ENCODE measurements around the gene BNIP5.

The BNIP5 gene

DNA sequence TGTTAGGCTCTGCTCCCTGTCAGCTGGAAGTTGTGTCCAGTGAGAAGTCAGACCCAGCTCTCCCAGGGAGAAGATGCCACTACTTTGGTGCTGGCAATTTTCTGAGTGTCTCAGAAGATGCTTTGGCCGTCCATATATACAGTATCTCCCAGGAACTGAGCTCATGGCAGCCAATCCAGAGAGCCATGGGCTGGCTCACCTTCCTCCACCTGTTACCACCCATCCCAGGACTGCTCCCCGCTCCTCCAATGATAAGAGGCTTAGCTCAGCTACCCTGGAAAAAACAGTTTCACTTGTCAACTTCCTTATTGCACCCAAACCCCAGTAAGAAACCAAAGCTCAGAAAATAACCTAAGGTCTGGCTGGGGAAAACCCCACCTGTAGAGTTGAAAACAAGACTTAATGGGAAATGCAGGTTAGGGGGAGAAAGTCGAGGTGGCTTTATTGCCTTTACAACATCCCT, at the start of gene BNIP5:
BNIP5 (minus strand) TSS at position 110 of the 463 bp plus-strand sequence. CDS start 6,198 bp downstream, outside the sequence.
- H3K9me3 ChIP-seq (ENCODE audit: insufficient read depth, low read depth, low read length) = no peaks in the 10 kb centered on the region
- H3K4me1 ChIP-seq (ENCODE audit: insufficient read depth, low read length, poor library complexity, severe bottlenecking) = peaks cover 7% of the 10 kb centered on the region
- no peaks in the 10 kb centered on the region for H3K9me2 ChIP-seq (replicated peaks; ENCODE audit: low read depth, low read length)
- no peak within 1 kb of the TSS for H3K9ac ChIP-seq (ENCODE audit: low read depth, low read length, poor library complexity, severe bottlenecking)
- TF ChIP-seq, protein P1, sequence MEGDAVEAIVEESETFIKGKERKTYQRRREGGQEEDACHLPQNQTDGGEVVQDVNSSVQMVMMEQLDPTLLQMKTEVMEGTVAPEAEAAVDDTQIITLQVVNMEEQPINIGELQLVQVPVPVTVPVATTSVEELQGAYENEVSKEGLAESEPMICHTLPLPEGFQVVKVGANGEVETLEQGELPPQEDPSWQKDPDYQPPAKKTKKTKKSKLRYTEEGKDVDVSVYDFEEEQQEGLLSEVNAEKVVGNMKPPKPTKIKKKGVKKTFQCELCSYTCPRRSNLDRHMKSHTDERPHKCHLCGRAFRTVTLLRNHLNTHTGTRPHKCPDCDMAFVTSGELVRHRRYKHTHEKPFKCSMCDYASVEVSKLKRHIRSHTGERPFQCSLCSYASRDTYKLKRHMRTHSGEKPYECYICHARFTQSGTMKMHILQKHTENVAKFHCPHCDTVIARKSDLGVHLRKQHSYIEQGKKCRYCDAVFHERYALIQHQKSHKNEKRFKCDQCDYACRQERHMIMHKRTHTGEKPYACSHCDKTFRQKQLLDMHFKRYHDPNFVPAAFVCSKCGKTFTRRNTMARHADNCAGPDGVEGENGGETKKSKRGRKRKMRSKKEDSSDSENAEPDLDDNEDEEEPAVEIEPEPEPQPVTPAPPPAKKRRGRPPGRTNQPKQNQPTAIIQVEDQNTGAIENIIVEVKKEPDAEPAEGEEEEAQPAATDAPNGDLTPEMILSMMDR (conservative IDR thresholded peaks at IDR 0.05; ENCODE audit: low read length) = no peak
- TF ChIP-seq EZH2phosphoT487 (IDR thresholded peaks at IDR 0.05; ENCODE audit: borderline replicate concordance) = no peak
- no peak within 1 kb of the TSS for H3K4me2 ChIP-seq (ENCODE audit: low read depth, low read length, poor library complexity, severe bottlenecking)
- H3K79me2 ChIP-seq (ENCODE audit: insufficient read depth, low read length) = no peaks in the 10 kb centered on the region
- H4K20me1 ChIP-seq (ENCODE audit: insufficient read depth, low read length, poor library complexity, severe bottlenecking) = no peaks in the 10 kb centered on the region
- no peaks in the 10 kb centered on the region for H3K27me3 ChIP-seq (ENCODE audit: insufficient read depth, low read length, poor library complexity, severe bottlenecking)
- H2AFZ ChIP-seq (ENCODE audit: low read length) = no peak within 1 kb of the TSS
- no peak within 1 kb of the TSS for H3K4me3 ChIP-seq (ENCODE audit: low read length, poor library complexity, severe bottlenecking)
- no peaks in the 10 kb centered on the region for H3K36me3 ChIP-seq (ENCODE audit: insufficient read depth, low read length)
- no peaks in the 10 kb centered on the region for H3F3A ChIP-seq (ENCODE audit: low read depth)

DNA sequence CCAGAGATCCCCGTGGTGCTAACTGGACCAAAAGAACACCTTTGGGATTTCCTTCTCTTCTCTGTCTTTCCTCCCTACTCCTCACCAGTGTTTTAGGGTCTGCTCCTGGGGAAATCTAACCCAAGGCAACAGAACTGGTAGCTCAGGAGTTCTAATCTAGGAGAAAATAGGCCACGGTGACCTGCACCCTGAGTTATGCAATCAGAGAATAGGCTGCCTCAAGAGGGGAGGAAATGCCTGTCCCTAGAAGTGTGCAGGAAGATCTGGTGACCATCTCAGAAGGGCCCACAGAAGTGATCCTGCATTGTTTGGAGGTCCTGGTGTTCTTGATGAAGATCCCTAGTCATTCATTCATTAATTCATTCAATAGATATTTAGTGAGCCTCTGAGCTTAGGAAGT, 47.4 kb upstream of the BNIP5 start:
- Histone ChIP-seq H3K9ac (ENCODE audit: low read depth, low read length, poor library complexity, severe bottlenecking) (no peak overlapping the region), H4K20me1 (ENCODE audit: insufficient read depth, low read length, poor library complexity, severe bottlenecking) (no peaks in the 10 kb centered on the region), H3K27me3 (ENCODE audit: insufficient read depth, low read length, poor library complexity, severe bottlenecking) (no peaks in the 10 kb centered on the region), H3K36me3 (ENCODE audit: insufficient read depth, low read length) (no peaks in the 10 kb centered on the region), H3K9me2 (replicated peaks; ENCODE audit: low read depth, low read length) (no peaks in the 10 kb centered on the region), H3F3A (ENCODE audit: low read depth) (no peaks in the 10 kb centered on the region), H2AFZ (ENCODE audit: low read length) (no peak overlapping the region), H3K4me3 (ENCODE audit: low read length, poor library complexity, severe bottlenecking) (no peak overlapping the region), H3K4me1 (ENCODE audit: insufficient read depth, low read length, poor library complexity, severe bottlenecking) (no peaks in the 10 kb centered on the region), H3K79me2 (ENCODE audit: insufficient read depth, low read length) (no peaks in the 10 kb centered on the region), H3K9me3 (ENCODE audit: insufficient read depth, low read depth, low read length) (no peaks in the 10 kb centered on the region), H3K4me2 (ENCODE audit: low read depth, low read length, poor library complexity, severe bottlenecking) (no peak overlapping the region)
- TF ChIP-seq EZH2phosphoT487 (IDR thresholded peaks at IDR 0.05; ENCODE audit: borderline replicate concordance) = no peak
- TF ChIP-seq, protein P1 (conservative IDR thresholded peaks at IDR 0.05; ENCODE audit: low read length) = no peak

DNA sequence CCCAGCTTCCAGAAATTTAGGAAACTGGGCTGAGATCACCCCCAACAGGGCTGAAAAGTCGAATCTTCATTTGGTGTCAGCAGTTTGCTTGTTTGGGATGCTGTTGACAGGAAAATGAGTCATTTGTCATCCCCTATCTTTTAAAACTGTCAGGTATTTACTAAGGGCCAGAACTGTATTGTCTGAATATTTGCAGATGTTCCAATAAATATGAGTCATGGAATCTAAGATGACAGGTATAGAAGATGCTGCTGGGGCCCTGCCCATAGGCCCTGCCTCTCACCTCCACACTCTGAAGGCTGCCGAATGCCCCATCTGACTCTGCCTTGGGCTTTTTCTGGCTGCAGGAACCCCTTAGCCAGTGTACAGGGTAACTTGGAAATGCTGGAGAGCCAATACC, 46.9 kb upstream of the BNIP5 start:
- no peaks in the 10 kb centered on the region for H3K9me3 ChIP-seq (ENCODE audit: insufficient read depth, low read depth, low read length)
- no peak overlapping the region for H2AFZ ChIP-seq (ENCODE audit: low read length)
- no peaks in the 10 kb centered on the region for H3K27me3 ChIP-seq (ENCODE audit: insufficient read depth, low read length, poor library complexity, severe bottlenecking)
- no peaks in the 10 kb centered on the region for H3K4me1 ChIP-seq (ENCODE audit: insufficient read depth, low read length, poor library complexity, severe bottlenecking)
- no peaks in the 10 kb centered on the region for H4K20me1 ChIP-seq (ENCODE audit: insufficient read depth, low read length, poor library complexity, severe bottlenecking)
- H3K36me3 ChIP-seq (ENCODE audit: insufficient read depth, low read length) = no peaks in the 10 kb centered on the region
- H3K4me2 ChIP-seq (ENCODE audit: low read depth, low read length, poor library complexity, severe bottlenecking) = no peak overlapping the region
- no peaks in the 10 kb centered on the region for H3F3A ChIP-seq (ENCODE audit: low read depth)
- H3K9me2 ChIP-seq (replicated peaks; ENCODE audit: low read depth, low read length) = no peaks in the 10 kb centered on the region
- TF ChIP-seq EZH2phosphoT487 (IDR thresholded peaks at IDR 0.05; ENCODE audit: borderline replicate concordance) = no peak
- TF ChIP-seq, protein P1 (conservative IDR thresholded peaks at IDR 0.05; ENCODE audit: low read length) = no peak
- H3K9ac ChIP-seq (ENCODE audit: low read depth, low read length, poor library complexity, severe bottlenecking) = no peak overlapping the region
- H3K4me3 ChIP-seq (ENCODE audit: low read length, poor library complexity, severe bottlenecking) = no peak overlapping the region
- H3K79me2 ChIP-seq (ENCODE audit: insufficient read depth, low read length) = no peaks in the 10 kb centered on the region
